ENCODE data around the gene ZNF593OS. TPM values are rescaled to one million over a fixed set of nuclear protein-coding genes. Genes with fewer than 3 reads are reported as not detected.
A peak's percentile ranks its signal among the peaks of the same experiment; 100 is the strongest.

The ZNF593OS gene
- total RNA-seq, 2 experiments from 2014 or later = not detected

DNA sequence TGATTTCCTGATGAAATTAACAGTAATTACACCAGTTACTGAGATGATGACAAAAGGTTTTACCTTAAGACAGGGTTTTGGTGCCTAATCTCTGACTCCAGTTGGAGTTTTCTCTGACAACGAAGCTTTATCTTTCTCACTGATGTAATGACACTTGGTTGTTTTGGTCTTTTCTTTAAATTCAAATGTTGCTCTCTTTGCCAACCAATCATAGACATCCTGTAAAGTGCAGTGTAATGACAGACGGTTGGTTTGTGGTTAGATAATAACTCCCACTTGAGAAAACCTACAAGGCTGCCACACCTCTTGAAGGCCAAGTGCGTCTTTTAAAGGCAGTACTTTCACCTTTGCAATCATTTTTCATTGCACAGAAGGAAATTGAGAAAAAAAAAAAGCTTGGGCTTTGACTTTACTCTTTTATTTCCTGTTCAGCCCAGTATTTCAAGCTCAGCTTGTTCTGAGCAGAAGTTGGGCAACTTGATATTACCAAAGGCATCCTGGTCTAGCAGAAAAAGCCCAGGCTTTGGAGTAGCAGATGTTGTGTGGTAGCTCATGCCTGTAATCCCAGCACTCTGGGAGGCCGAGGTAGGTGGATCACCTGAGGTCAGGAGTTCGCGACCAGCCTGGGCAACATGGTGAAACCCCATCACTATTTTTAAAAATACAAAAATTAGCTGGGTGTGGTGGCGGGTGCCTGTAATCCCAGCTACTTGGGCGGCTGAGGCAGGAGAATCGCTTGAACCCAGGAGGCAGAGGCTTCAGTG is 45.1 kb downstream of the ZNF593OS start:
- Mint-ChIP-seq H3K36me3 (ENCODE audit: low read depth) (peaks cover 15% of the 10 kb centered on the region), H3K4me3 (peak overlapping the region; percentile 71), H3K9me3 (no peaks in the 10 kb centered on the region), H3K27ac (peak overlapping the region; percentile 91), H3K4me1 (ENCODE audit: low read depth) (peaks cover 41% of the 10 kb centered on the region), H3K27me3 (peaks cover 2% of the 10 kb centered on the region)
- DNase-seq = peak; percentile 67
- ATAC-seq = peak; percentile 93
- ChIA-PET POLR2A (interaction anchor here (0.7 to 2.7 kb wide), 12 partner anchors 11 to 227 kb away, joined by 3 to 23 read pairs (median 5); partner anchors contain the start of gene PDIK1L), CTCF (interaction anchor here (0.6 to 13.9 kb wide), 12 partner anchors 8 to 290 kb away, joined by 3 to 164 read pairs (median 3); partner anchors contain the start of genes CEP85 and ZNF593)
- intact Hi-C loops (cut with micrococcal nuclease) = no loop called here
- TF ChIP-seq, protein P1, sequence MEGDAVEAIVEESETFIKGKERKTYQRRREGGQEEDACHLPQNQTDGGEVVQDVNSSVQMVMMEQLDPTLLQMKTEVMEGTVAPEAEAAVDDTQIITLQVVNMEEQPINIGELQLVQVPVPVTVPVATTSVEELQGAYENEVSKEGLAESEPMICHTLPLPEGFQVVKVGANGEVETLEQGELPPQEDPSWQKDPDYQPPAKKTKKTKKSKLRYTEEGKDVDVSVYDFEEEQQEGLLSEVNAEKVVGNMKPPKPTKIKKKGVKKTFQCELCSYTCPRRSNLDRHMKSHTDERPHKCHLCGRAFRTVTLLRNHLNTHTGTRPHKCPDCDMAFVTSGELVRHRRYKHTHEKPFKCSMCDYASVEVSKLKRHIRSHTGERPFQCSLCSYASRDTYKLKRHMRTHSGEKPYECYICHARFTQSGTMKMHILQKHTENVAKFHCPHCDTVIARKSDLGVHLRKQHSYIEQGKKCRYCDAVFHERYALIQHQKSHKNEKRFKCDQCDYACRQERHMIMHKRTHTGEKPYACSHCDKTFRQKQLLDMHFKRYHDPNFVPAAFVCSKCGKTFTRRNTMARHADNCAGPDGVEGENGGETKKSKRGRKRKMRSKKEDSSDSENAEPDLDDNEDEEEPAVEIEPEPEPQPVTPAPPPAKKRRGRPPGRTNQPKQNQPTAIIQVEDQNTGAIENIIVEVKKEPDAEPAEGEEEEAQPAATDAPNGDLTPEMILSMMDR (IDR thresholded peaks at IDR 0.05) = no peak

DNA sequence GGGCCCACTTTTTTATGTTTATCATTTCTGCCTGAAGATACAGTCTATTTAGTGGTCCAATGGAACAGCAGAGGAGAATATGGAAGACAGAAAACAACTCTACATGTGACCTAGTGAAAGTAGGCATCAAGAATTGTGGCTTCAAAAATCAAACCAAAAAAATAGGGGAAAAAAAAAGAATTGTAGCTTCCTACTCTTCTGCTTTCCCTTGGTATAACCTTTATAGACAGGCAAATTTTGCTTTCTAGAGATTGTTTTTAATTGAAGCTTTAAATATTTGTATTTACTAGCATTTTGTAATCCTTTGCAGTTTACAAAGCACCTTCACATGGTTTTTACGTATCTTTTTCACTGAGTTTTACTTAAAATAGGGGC is 45.7 kb downstream of the ZNF593OS start:
- ATAC-seq (no peak), DNase-seq (no peak)
- Mint-ChIP-seq H3K4me1 (ENCODE audit: low read depth) (peaks cover 41% of the 10 kb centered on the region), H3K27ac (peak overlapping the region; percentile 91), H3K4me3 (peak overlapping the region; percentile 71), H3K36me3 (ENCODE audit: low read depth) (peaks cover 15% of the 10 kb centered on the region), H3K27me3 (peaks cover 2% of the 10 kb centered on the region), H3K9me3 (no peaks in the 10 kb centered on the region)
- POLR2A ChIA-PET = interaction anchor here (0.7 to 2.7 kb wide), 8 partner anchors 10 to 154 kb away, joined by 3 to 23 read pairs (median 6); partner anchors contain the start of gene PDIK1L
- TF ChIP-seq, protein P1 (IDR thresholded peaks at IDR 0.05) = no peak
- intact Hi-C loops (cut with micrococcal nuclease) = no loop called here
- CTCF ChIA-PET = interaction anchor here (0.6 to 13.9 kb wide), 9 partner anchors 8 to 291 kb away, joined by 3 to 164 read pairs (median 3); partner anchors contain the start of gene ZNF593

DNA sequence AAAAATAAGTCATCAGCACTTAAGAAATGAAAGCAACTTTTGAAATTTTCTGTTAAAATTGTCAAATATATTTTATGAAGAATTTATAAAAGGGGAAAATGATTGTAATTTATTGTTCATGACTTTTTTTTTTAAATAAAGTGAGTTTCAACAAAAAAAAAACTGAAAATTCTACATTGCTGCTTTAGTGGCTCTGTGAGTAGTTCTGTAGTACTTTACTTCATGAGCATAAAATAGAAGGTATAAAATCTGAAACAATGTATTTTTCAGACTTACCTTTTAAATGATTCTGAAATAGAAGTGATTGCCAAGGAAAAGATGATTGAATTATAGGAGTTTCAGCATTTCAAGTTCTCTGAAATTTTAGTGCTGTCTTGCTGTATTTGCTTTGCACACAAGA is 46.2 kb downstream of the ZNF593OS start:
- no peak for ATAC-seq

DNA sequence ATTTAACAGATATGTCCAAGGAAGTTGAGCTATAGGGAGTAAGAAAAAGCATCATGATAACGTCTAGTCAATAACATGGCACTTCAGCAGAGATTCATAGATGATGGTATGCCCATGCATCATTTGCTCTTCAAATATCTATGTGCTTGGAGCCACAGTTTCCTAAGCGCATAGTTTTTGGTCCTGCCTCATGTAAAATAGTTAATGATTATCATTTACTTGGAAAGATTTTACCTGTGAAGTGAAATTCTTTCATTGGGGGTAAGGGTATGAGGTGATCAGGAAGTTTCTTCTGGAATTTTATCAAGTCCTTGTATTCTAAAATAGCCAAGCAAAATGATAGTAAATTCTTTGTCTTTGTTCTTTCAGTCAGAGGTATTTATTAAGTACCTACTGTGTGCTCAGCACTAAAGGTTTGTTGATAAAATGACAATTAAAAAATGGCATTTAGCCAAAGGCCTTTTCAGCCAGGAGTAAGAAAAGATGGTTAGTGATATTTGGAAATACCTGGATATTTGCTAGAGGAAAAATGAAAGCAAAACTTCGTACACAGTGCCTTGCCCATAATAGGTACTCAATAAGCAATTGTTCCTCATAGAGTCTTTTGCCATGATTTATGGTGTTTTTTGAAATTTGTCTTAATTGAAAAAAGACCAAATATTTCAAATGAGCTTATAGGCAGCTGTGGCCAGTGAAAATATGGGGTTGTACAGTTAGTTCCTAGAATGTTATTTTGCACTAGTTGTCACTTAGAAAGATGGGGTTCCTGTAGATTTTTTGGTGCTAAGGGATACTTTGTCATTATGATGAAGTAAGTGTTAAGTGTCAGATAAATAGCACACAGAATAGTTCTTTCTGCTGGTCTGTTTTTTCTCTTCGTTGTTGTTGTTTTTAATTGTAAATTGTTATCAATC is 47.0 kb downstream of the ZNF593OS start:
- Mint-ChIP-seq H3K36me3 (ENCODE audit: low read depth) (peaks cover 23% of the 10 kb centered on the region), H3K27me3 (peaks cover 2% of the 10 kb centered on the region), H3K4me1 (ENCODE audit: low read depth) (peaks cover 50% of the 10 kb centered on the region), H3K27ac (peak overlapping the region; percentile 17), H3K4me3 (no peak overlapping the region), H3K9me3 (no peaks in the 10 kb centered on the region)
- POLR2A ChIA-PET = interaction anchor here (1.6 to 2.0 kb wide), 2 partner anchors 13 to 153 kb away, joined by 3 to 11 read pairs; partner anchors contain the start of gene PDIK1L
- TF ChIP-seq, protein P1 (IDR thresholded peaks at IDR 0.05) = no peak
- intact Hi-C loops (cut with micrococcal nuclease) = no loop called here
- CTCF ChIA-PET = interaction anchor here (1.4 to 13.9 kb wide), 5 partner anchors 12 to 110 kb away, joined by 3 to 164 read pairs (median 15); partner anchors contain the start of genes CEP85 and PDIK1L
- DNase-seq = no peak
- ATAC-seq = no peak

More for the DNA sequence above, 46.2 kb downstream of the ZNF593OS start:
- CTCF ChIA-PET = interaction anchor here (0.7 to 13.9 kb wide), 7 partner anchors 13 to 109 kb away, joined by 3 to 164 read pairs (median 5); partner anchors contain the start of genes CEP85 and ZNF593
- DNase-seq = no peak
- peaks cover 2% of the 10 kb centered on the region for H3K27me3 Mint-ChIP-seq
- TF ChIP-seq, protein P1 (IDR thresholded peaks at IDR 0.05) = no peak
- POLR2A ChIA-PET = interaction anchor here (1.6 to 2.7 kb wide), 2 partner anchors 13 to 154 kb away, joined by 3 to 23 read pairs; partner anchors contain the start of gene PDIK1L
- peak overlapping the region; percentile 71 for H3K4me3 Mint-ChIP-seq
- H3K9me3 Mint-ChIP-seq = no peaks in the 10 kb centered on the region
- intact Hi-C loops (cut with micrococcal nuclease) = no loop called here
- H3K36me3 Mint-ChIP-seq (ENCODE audit: low read depth) = peaks cover 16% of the 10 kb centered on the region
- peak overlapping the region; percentile 22 for H3K27ac Mint-ChIP-seq
- H3K4me1 Mint-ChIP-seq (ENCODE audit: low read depth) = peaks cover 43% of the 10 kb centered on the region
